Posterior vena cava (tissue), 2 donors: ENCODE results near the gene CYB5RL. TPM values are rescaled to one million over a fixed set of nuclear protein-coding genes. Genes with fewer than 3 reads are reported as not detected.
"Not testable (repeated sequence)": the region's sequence is repeated elsewhere in the genome, so short reads cannot be mapped to it uniquely, and the experiment has no call there.

Experiments used
- DNase-seq: peaks from one replicate; pipeline ENCODE4 v3.0.0-alpha.2; 2020; ENCODE audit warnings: low spot score
- intact Hi-C, 2 donors: fragments of 100-400 bp; cut with DNase I; formaldehyde crosslinking; loops; one replicate each; pipeline versions ENCODE4 v1.14.1 to v1.14.2; 2022 to 2023
- long read RNA-seq, 2 donors: library from polyadenylated mRNA; unstranded; transcript quantifications; one replicate each; pipeline ENCODE4 v2.0.0, GENCODE V29; 2020 to 2021
- total RNA-seq, 2 donors: library from RNA; stranded (reverse); fragmentation: NEBNext Ultra II Directional; extraction: Animal tissue kit (Norgen Biotek cat#: 25700); gene quantifications; one replicate each; pipeline ENCODE4 v1.2.1, GENCODE V29; 2021
- donor health status: DM: yes; HTN: yes; CAD: no.
- donor health status: DM: yes; HTN: yes; CAD: no.

Gene CYB5RL
- total RNA-seq, result 1 to 10 TPM; 5.0 to 6.7 TPM
- long read RNA-seq, donor 1, partial matches to known transcripts, result 0 of 1 reads
- long read RNA-seq, donor 1, other reads (novel, unspliced or antisense), result 1 of 1 reads
- long read RNA-seq, donor 2, partial matches to known transcripts, result 3 of 4 reads
- long read RNA-seq, donor 2, other reads (novel, unspliced or antisense), result 1 of 4 reads

GRCh38 chr1:54199765-54200518 is at the start of gene CYB5RL, which contains the start of gene MRPL37:
CYB5RL (minus strand) TSS chr1:54200030; CDS start chr1:54195616, 4,414 bp downstream.
MRPL37 (plus strand) TSS chr1:54200167; CDS start chr1:54200244, 77 bp downstream.
- intact Hi-C loops, result loop anchor here in 1 of 2 donors (10.0 kb wide), 2 partner anchors 75 to 205 kb away; partner anchors contain the start of gene SSBP3
- peak; percentile 95 for DNase-seq

- no peak for DNase-seq
- intact Hi-C loops, result loop anchor here in 1 of 2 donors (1.0 kb wide), 1 partner anchor 46 kb away; no protein-coding TSS in a partner anchor
These were observed 49.1 kb upstream of the CYB5RL start for GRCh38 chr1:54248966-54249365.

DNA sequence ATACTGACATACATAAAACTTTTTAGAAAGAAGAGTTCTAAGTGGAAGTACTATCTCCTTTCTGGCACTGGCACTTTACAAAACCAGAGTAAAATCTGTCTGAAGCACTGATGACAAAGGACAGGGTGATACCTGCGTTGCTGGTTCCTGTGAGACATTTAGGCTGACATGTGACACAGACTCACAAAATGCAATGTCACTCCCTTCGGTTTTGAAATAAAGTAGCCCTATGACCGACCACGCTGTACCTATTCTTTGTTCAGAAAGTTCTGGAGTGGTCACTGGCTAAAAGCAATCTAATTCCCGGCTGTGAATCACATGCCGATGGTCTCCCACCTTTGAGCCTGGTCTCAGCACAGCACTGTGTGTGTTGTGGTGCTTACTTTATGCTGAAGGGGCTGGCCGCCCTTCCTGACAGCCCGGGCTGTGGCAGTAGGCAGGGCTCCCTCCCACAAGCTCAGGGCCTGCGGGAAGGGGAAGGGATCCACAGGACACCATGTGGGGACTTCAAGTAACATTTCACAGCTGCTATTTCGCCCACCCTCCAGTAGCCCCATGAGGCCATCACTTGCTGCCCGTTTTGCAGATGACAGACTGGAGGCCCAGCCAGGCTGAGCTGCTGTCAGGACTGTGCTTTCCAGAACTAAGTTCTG is 48.2 kb upstream of the CYB5RL start:
- DNase-seq, result no peak
- intact Hi-C loops, result loop anchor here in 1 of 2 donors (1.0 kb wide), 1 partner anchor 45 kb away; no protein-coding TSS in a partner anchor

GRCh38 chr1:54246116-54246721 is 46.4 kb upstream of the CYB5RL start:
- no peak for DNase-seq
- intact Hi-C loops, result no loop called here

- intact Hi-C loops, result no loop called here
- no peak for DNase-seq
These were observed 45.7 kb upstream of the CYB5RL start for GRCh38 chr1:54245501-54245900.

DNA sequence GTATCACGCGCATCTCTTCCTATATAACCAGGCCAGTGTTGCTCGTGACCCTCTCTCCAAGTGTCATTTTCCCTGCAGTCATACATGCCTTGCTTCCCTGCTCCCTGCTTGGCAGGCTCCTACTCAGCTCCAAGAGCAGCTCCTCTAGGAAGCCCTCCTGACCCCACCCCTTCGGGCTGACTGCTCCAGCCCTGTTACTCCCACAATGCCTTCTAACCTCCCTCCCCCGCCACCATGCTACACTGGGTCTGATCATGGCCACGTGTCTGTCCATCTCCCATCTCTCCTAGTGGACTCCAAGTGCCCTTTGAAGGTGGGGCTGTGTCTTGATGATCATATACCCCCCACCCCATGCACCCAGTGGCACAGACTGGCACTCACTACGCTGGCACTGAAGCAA is 44.8 kb upstream of the CYB5RL start:
- intact Hi-C loops, result no loop called here
- DNase-seq, result no peak

- no peak for DNase-seq
- intact Hi-C loops, result no loop called here
These were observed 43.2 kb upstream of the CYB5RL start for GRCh38 chr1:54243022-54243421.

DNA sequence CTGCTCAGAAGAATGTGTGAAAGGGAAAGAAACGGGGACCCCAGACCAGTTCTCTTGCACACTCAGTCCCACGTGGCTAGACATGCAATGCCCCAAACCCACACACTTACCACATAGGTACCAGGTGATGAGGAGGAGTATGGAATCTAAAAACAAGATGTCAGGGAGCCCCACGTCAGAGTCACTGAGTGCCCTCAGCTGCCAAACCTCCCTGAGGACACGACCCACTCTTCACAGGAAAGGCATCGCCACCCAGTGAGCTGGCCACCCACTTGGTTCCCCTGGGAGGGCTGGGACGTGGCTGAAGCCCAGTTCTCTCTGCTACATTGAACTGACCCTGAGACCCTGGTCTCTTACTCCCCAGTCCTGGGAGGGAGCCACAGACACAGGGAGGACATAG is 41.5 kb upstream of the CYB5RL start:
- DNase-seq, result no peak
- intact Hi-C loops, result no loop called here

- intact Hi-C loops, result no loop called here
- no peak for DNase-seq
These were observed 41.0 kb upstream of the CYB5RL start for GRCh38 chr1:54240741-54241335.

DNA sequence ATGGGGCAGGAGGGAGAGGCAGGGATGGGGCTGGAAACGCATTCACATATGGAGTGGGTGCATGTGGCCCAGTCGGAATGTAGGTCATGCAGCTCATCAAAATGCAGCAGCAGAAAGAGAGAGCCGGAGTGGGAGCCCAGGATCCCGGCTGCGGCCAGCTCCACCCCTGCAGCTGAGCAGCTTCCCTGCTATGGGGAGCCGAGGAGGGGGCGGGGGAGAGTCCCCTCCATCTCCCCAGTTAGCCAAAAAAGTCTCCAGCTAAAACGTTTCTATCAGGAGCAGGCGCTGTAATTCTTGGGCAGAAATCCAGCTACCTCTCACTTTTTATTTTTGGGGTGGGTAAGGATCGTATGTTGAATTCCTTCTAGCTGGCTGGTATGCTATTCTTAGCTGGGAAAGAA is 39.8 kb upstream of the CYB5RL start:
- intact Hi-C loops, result no loop called here
- DNase-seq, result no peak

DNA sequence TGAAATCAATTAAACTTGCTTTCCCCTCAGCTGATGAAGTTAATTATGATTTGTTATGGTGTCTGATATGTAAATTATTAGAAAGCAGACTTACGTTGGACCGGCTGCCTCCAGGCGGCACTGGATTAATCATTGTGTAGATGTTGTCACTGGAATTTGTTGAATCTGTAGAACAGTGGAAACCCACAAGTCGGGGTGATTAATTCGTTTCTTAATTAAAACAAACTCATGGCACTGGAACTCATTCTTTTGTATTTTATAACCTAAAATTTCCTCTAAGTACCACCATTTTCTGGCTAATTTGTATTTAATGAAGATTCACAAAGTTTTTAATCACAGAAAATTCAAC is 39.2 kb upstream of the CYB5RL start:
- intact Hi-C loops, result no loop called here
- DNase-seq, result no peak

- intact Hi-C loops, result no loop called here
- DNase-seq, result no peak
These were observed 38.7 kb upstream of the CYB5RL start for GRCh38 chr1:54238353-54239034.

GRCh38 chr1:54237586-54237985 is 37.8 kb upstream of the CYB5RL start:
- intact Hi-C loops, result no loop called here
- DNase-seq, result no peak

DNA sequence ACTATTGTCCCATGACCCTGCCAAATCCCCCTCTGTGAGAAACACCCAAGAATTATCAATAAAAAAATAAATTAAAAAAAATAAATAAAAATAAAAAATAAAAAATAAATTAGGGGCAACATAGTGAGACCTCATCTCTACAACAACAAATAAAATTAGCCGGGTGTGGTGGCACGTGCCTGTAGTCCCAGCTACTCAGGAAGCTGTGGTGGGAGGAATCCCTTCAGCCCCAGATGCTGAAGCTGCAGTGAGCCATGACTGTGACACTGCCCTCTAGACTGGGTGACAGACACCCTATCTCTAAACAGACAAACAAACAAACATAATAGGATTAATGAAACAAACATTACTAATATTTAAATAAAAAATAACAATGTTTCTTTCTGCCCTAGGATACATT is 34.5 kb upstream of the CYB5RL start:
- intact Hi-C loops, result no loop called here
- DNase-seq, result no peak

DNA sequence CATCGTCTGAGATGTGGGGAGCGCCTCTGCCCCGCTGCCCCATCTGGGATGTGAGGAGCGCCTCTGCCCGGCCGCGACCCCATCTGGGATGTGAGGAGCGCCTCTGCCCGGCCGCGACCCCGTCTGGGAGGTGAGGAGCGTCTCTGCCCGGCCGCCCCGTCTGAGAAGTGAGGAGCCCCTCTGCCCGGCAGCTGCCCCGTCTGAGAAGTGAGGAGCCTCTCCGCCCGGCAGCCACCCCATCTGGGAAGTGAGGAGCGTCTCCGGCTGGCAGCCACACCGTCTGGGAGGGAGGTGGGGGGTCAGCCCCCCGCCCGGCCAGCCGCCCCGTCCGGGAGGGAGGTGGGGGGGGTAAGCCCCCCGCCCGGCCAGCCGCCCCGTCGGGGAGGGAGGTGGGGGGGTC is 33.4 kb upstream of the CYB5RL start:
- intact Hi-C loops, DNase-seq: not testable (repeated sequence)

DNA sequence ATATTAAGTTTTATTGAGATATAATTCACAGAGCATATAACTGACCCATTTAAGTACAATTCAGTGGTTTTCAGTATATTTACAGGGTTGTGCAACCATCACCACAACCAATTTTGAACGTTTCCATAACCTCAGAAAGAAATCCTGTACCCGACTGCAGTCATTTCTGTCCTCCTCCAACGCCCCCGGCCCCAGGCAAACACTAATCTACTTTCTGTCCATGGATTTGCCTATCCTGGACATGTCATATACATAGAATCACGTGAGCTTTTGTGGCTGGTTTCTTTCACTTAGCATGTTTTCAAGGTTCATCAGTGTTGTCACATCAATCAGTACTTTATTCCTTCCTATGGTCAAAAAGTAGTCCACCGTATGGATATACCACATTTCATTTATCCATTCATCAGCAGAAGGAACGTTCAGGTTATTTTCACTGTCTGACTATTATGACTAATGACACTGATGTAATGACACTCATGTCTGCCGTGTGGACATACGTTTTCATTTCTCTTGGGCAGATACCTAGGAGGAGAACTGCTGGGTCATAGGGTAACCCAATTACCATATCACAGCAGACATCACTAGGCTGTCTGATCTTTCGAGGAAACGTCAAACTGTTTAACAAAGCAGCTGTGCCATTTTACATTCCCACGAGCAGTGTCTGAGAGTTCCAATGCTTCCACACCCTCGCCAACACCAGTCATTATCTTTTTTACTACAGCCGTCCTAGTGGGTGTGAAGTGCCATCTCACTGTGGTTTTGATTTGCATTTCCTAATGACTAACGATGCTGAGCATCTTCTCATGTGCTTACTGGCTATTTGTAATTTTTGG is 30.9 kb upstream of the CYB5RL start:
- no peak for DNase-seq
- intact Hi-C loops, result no loop called here

- intact Hi-C loops, result no loop called here
- peak; percentile 84 for DNase-seq
These were observed 29.6 kb upstream of the CYB5RL start for GRCh38 chr1:54229281-54229891.

GRCh38 chr1:54228638-54229079 is 28.8 kb upstream of the CYB5RL start:
- intact Hi-C loops, result no loop called here
- peak; percentile 67 for DNase-seq
